BJ (cell line): Measurements from ENCODE around the gene NPY5R. TPM values are rescaled to one million over a fixed set of nuclear protein-coding genes. Genes with fewer than 3 reads are reported as not detected.

Experiments
- CTCF ChIA-PET: fragments of 350-600 bp; formaldehyde crosslinking; extraction: SDS; loops from one replicate; lab custom pipeline; 2021; ENCODE audit warnings: antibody characterized with exemption, inconsistent platforms; lab: Yijun Ruan, JAX
- POLR2A ChIA-PET: fragments of 300-600 bp; sonication (Branson Sonifier 250); formaldehyde crosslinking; extraction: SDS; loops from one replicate; lab custom pipeline; 2021; ENCODE audit warnings: antibody characterized with exemption; lab: Charles Lee
- DNase-seq: peaks from one replicate; pipeline ENCODE4 v3.0.0-alpha.2; 2011; ENCODE audit warnings: low read depth
- H3K27me3 ChIP-seq: 2 replicates; pipeline ENCODE4 v1.6.0; 2011; ENCODE audit warnings: low read length; ENCODE audit not compliant: control insufficient read depth, insufficient read depth
- H3K36me3 ChIP-seq: 2 replicates; pipeline ENCODE4 v1.5.1; 2011; ENCODE audit warnings: low read length; ENCODE audit not compliant: control insufficient read depth, insufficient read depth
- H3K4me3 ChIP-seq: 2 replicates; pipeline ENCODE4 v1.5.1; 2011; ENCODE audit warnings: low read depth, mild to moderate bottlenecking, control low read depth, low read length
- polyA plus RNA-seq: library from polyadenylated mRNA; depleted of rRNA; stranded (reverse); fragments of >200 nt; gene quantifications from 2 replicates; pipeline ENCODE4 v1.2.3, GENCODE V29; 2011
- TF ChIP-seq, protein P1 (sequence below): IDR thresholded peaks from 2 replicates; pipeline ENCODE4 v1.5.1; 2011; ENCODE audit warnings: low read depth, mild to moderate bottlenecking, control low read depth, inconsistent platforms, low read length, moderate library complexity; ENCODE audit not compliant: insufficient read depth

Gene NPY5R
- polyA plus RNA-seq, 1 experiment: not detected

DNA sequence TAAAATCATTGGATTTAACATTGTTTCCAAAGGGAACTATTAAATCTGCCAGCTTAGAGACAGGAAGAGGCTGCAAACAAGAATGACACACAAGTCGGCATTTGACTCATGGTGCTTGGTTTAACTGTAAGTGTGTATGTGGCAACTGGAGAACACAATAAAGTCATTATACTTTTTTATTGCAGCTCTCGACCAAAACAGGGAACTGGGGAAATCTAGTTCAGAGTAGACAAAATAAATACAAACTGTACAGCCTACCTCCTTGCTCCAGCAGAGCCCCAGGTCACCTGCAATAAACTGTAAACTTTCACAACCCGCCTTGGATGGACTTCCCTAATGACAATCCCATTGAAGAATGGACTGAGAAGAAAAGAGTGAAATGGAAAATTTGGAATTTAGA lies 24.0 kb downstream of the NPY5R start:
- ChIA-PET CTCF (no interaction called here), POLR2A (no interaction called here)
- Histone ChIP-seq H3K36me3 (no peaks in the 10 kb centered on the region), H3K27me3 (no peaks in the 10 kb centered on the region), H3K4me3 (no peak overlapping the region)
- TF ChIP-seq, protein P1, sequence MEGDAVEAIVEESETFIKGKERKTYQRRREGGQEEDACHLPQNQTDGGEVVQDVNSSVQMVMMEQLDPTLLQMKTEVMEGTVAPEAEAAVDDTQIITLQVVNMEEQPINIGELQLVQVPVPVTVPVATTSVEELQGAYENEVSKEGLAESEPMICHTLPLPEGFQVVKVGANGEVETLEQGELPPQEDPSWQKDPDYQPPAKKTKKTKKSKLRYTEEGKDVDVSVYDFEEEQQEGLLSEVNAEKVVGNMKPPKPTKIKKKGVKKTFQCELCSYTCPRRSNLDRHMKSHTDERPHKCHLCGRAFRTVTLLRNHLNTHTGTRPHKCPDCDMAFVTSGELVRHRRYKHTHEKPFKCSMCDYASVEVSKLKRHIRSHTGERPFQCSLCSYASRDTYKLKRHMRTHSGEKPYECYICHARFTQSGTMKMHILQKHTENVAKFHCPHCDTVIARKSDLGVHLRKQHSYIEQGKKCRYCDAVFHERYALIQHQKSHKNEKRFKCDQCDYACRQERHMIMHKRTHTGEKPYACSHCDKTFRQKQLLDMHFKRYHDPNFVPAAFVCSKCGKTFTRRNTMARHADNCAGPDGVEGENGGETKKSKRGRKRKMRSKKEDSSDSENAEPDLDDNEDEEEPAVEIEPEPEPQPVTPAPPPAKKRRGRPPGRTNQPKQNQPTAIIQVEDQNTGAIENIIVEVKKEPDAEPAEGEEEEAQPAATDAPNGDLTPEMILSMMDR: no peak
- no peak for DNase-seq

DNA sequence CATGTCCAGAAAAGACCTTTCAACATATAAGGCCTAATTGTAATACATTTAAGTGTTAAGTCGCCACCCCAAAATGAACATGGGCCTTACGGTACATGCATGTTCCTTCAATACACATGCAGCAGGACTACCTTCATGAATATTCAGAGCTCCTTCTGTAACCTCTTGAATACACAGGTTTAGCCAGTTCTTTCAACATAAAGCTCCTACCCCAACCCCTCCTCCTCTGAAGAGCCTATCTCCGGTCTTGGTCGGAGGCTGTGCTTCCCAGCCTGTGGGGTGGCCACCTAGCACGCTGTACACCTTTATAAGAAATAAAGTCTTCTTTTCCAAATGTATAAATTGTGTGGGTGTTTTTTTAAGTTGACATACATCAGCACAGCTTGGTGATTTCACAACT lies 28.3 kb downstream of the NPY5R start:
- TF ChIP-seq, protein P1: no peak
- H3K4me3 ChIP-seq: no peak overlapping the region
- ChIA-PET POLR2A (no interaction called here), CTCF (no interaction called here)
- DNase-seq: no peak
- no peaks in the 10 kb centered on the region for H3K36me3 ChIP-seq
- H3K27me3 ChIP-seq: no peaks in the 10 kb centered on the region

DNA sequence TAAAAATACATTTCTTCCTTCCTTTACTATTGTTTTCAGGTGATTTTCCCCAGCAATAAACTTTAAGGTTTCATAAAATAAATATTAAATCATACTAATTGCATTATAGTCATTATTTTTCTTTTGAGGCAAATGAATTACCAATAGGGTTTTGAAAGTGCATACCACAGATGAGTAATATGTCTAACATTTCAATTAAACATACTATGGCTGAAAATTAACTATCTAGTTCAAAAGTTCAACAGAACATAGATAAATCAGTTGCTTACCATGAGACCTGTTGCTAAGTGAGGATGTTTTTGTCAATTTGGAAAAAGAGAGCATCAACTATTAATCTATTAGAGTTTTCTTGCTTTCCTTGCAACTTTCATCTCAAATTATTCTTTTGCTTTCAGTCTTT lies 35.0 kb downstream of the NPY5R start:
- TF ChIP-seq, protein P1: no peak
- ChIA-PET POLR2A (no interaction called here), CTCF (no interaction called here)
- H3K4me3 ChIP-seq: no peak overlapping the region
- DNase-seq: no peak
- no peaks in the 10 kb centered on the region for H3K36me3 ChIP-seq
- no peaks in the 10 kb centered on the region for H3K27me3 ChIP-seq

DNA sequence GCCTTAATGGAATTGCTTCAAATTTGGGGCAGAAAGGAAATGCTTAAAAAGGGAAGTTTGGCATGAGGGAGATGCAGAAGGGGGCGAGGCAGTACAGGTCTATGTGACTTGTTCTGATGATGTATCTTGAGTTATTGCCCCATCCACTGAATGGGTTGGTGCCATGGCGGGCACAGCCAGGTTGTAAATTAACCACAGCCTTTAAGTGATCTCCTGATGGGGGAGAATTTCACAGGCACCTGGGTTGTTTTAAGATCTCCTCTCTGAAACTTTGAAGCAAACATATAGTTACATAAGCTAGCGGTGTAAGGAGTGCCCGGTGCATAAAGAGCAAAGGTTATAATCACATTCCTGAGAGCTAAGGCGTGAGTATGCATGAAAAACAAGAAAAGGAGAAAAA lies 37.0 kb downstream of the NPY5R start:
- H3K27me3 ChIP-seq: no peaks in the 10 kb centered on the region
- TF ChIP-seq, protein P1: no peak
- POLR2A ChIA-PET: no interaction called here
- no peaks in the 10 kb centered on the region for H3K36me3 ChIP-seq
- no peak for DNase-seq
- CTCF ChIA-PET: no interaction called here
- H3K4me3 ChIP-seq: no peak overlapping the region

DNA sequence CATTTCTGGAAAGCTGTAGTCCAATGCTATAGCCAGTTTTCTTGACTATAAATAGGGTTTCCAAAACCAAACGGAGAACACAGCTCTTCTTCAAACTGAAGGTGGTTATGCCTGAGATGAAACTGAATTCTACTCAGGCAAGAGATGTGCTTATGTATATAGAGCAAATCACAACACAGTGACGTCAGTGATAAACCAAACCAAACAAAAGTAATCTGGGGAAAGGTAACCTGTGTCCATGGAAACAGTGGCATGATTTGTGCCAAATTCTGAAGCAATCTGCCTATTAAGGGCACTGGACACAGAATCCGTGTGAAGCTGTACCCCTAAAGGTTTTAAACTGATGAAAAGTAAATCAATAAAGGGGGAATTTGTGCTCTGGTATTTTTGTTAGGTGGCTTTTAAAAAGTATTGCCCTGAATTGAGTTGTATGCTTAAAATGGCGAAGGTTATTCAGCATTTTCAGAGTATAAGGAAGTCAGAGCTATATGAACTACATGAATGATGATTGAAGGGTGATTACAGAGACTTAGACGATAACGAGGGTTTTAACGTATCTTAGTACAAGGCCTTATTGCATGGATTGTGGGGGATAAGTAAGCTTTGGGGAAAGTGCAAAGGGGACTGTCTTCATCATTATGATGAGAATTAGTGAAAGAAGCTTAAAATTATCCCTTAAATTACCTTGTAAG lies 38.6 kb downstream of the NPY5R start:
- no peaks in the 10 kb centered on the region for H3K27me3 ChIP-seq
- ChIA-PET CTCF (interaction anchor here (0.6 kb wide), 1 partner anchor 168 kb away, joined by 3 read pairs; no protein-coding TSS in a partner anchor), POLR2A (no interaction called here)
- TF ChIP-seq, protein P1: no peak
- no peaks in the 10 kb centered on the region for H3K36me3 ChIP-seq
- DNase-seq: no peak
- H3K4me3 ChIP-seq: no peak overlapping the region
